ENCODE measurements around the gene DHX29. TPM values are rescaled to one million over a fixed set of nuclear protein-coding genes. Genes with fewer than 3 reads are reported as not detected.
"Not testable (repeated sequence)": the region's sequence is repeated elsewhere in the genome, so short reads cannot be mapped to it uniquely, and the experiment has no call there.

DHX29 gene
- total RNA-seq, 1 experiment from 2014 or later = 30.1 TPM

DNA sequence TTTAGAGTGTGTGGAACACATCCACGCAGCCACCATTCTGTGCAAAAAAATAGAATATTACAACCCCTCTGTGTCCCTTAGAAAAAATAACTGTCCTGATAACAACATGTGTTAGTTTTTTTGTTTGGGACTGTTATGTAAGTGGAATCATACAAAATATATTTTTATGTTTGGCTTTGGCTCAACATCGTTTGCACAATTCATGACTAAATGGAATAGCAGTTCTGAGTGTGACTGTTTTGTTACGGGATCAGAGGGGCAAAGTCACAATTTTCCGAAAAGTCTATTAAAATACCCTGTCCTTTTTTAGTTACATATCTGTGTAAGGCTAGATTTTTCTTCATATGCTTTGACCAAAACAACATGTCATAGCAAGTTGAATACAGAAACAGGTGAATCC lies 13.1 kb upstream of the DHX29 start:
- H3K4me3 ChIP-seq (ENCODE audit: low read depth in 2 of 2, low read length in 2 of 2) = no peak overlapping the region
- intact Hi-C loops (cut with micrococcal nuclease; ENCODE audit: unreplicated experiment) (no loop called here), in situ Hi-C loops (cut with HindIII; ENCODE audit: low pct_unique_long_range_greater_than_20kb, low sequenced_read_pairs) (no loop called here)
- H3K27me3 ChIP-seq (ENCODE audit: control insufficient read depth, insufficient read depth, low read length) = no peaks in the 10 kb centered on the region
- TF ChIP-seq POLR2AphosphoS5 (IDR thresholded peaks at IDR 0.05; ENCODE audit: low read depth, low read length) (no peak), TCF7L2 (IDR thresholded peaks at IDR 0.05; ENCODE audit: low read depth, low read length) (no peak)
- TF ChIP-seq, protein P1, sequence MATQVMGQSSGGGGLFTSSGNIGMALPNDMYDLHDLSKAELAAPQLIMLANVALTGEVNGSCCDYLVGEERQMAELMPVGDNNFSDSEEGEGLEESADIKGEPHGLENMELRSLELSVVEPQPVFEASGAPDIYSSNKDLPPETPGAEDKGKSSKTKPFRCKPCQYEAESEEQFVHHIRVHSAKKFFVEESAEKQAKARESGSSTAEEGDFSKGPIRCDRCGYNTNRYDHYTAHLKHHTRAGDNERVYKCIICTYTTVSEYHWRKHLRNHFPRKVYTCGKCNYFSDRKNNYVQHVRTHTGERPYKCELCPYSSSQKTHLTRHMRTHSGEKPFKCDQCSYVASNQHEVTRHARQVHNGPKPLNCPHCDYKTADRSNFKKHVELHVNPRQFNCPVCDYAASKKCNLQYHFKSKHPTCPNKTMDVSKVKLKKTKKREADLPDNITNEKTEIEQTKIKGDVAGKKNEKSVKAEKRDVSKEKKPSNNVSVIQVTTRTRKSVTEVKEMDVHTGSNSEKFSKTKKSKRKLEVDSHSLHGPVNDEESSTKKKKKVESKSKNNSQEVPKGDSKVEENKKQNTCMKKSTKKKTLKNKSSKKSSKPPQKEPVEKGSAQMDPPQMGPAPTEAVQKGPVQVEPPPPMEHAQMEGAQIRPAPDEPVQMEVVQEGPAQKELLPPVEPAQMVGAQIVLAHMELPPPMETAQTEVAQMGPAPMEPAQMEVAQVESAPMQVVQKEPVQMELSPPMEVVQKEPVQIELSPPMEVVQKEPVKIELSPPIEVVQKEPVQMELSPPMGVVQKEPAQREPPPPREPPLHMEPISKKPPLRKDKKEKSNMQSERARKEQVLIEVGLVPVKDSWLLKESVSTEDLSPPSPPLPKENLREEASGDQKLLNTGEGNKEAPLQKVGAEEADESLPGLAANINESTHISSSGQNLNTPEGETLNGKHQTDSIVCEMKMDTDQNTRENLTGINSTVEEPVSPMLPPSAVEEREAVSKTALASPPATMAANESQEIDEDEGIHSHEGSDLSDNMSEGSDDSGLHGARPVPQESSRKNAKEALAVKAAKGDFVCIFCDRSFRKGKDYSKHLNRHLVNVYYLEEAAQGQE (IDR thresholded peaks at IDR 0.05; ENCODE audit: insufficient read depth in 1 of 2, low read depth in 2 of 2, low read length in 1 of 2) = no peak
- no peaks in the 10 kb centered on the region for H3K36me3 ChIP-seq (ENCODE audit: control insufficient read depth, insufficient read depth, low read length)
- H3K4me1 ChIP-seq (ENCODE audit: control insufficient read depth, insufficient read depth, low read length) = no peaks in the 10 kb centered on the region
- CTCF ChIA-PET = no interaction called here
- no TSS peak for BruUV-seq (replicated peaks)
- DNase-seq (ENCODE audit: low read depth, low spot score) = no peak
- no peak overlapping the region for H3K27ac ChIP-seq (ENCODE audit: low read length)
- no peak for ATAC-seq
- no peaks in the 10 kb centered on the region for H3K9me3 ChIP-seq (ENCODE audit: control insufficient read depth, insufficient read depth, low read depth, low read length)
- POLR2A ChIA-PET = no interaction called here

DNA sequence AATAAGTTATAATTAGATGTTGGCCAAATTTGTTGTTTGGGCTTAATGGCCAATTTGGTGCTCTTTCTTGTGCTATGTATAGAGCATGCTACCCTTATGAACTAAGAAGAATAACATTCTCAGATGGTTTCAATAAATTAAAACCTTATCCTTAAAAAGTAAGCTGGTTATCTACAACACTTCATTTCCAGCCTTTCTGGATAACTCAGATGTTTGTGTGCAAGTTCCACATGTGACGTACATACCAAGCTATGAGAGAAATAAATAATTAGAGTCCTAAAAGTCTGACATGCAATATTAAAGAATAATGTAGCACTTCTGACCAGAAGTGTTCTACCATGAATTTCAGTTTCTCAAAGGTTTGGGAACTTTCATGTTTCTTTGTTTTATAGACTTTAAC lies 12.0 kb upstream of the DHX29 start:
- Histone ChIP-seq H3K36me3 (ENCODE audit: control insufficient read depth, insufficient read depth, low read length) (no peaks in the 10 kb centered on the region), H3K27ac (ENCODE audit: low read length) (no peak overlapping the region), H3K4me3 (ENCODE audit: low read depth in 2 of 2, low read length in 2 of 2) (no peak overlapping the region), H3K27me3 (ENCODE audit: control insufficient read depth, insufficient read depth, low read length) (no peaks in the 10 kb centered on the region), H3K4me1 (ENCODE audit: control insufficient read depth, insufficient read depth, low read length) (no peaks in the 10 kb centered on the region), H3K9me3 (ENCODE audit: control insufficient read depth, insufficient read depth, low read depth, low read length) (no peaks in the 10 kb centered on the region)
- DNase-seq (ENCODE audit: low read depth, low spot score) = no peak
- intact Hi-C loops (cut with micrococcal nuclease; ENCODE audit: unreplicated experiment) (no loop called here), in situ Hi-C loops (cut with HindIII; ENCODE audit: low pct_unique_long_range_greater_than_20kb, low sequenced_read_pairs) (no loop called here)
- ATAC-seq = no peak
- ChIA-PET POLR2A (no interaction called here), CTCF (no interaction called here)
- BruUV-seq (replicated peaks) = no TSS peak
- TF ChIP-seq SIN3A (IDR thresholded peaks at IDR 0.05; ENCODE audit: borderline replicate concordance, insufficient read depth, low read depth, low read length) = no peak
- no peak for TF ChIP-seq POLR2AphosphoS5 (IDR thresholded peaks at IDR 0.05; ENCODE audit: low read depth, low read length)
- TF ChIP-seq TCF7L2 (IDR thresholded peaks at IDR 0.05; ENCODE audit: low read depth, low read length) = no peak
- TF ChIP-seq, protein P2, sequence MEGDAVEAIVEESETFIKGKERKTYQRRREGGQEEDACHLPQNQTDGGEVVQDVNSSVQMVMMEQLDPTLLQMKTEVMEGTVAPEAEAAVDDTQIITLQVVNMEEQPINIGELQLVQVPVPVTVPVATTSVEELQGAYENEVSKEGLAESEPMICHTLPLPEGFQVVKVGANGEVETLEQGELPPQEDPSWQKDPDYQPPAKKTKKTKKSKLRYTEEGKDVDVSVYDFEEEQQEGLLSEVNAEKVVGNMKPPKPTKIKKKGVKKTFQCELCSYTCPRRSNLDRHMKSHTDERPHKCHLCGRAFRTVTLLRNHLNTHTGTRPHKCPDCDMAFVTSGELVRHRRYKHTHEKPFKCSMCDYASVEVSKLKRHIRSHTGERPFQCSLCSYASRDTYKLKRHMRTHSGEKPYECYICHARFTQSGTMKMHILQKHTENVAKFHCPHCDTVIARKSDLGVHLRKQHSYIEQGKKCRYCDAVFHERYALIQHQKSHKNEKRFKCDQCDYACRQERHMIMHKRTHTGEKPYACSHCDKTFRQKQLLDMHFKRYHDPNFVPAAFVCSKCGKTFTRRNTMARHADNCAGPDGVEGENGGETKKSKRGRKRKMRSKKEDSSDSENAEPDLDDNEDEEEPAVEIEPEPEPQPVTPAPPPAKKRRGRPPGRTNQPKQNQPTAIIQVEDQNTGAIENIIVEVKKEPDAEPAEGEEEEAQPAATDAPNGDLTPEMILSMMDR (IDR thresholded peaks at IDR 0.05) = no peak
- TF ChIP-seq, protein P1 (IDR thresholded peaks at IDR 0.05; ENCODE audit: insufficient read depth in 1 of 2, low read depth in 2 of 2, low read length in 1 of 2) = no peak

DNA sequence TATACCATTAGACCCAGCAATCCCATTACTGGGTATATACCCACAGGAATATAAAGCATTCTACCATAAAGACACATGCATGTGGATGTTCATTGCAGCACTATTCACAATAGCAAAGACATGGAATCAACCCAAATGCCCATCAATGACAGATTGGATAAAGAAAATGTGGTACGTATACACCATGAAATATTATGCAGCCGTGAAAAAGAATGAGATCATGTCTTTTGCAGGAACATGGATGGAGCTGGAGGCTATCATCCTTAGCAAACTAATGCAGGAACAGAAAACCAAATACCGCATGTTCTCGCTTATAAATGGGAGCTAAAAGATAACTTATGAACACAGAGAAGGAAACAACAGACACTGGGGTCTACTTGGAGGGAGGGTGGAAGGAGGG lies 10.7 kb upstream of the DHX29 start:
- H3K4me1 ChIP-seq (ENCODE audit: control insufficient read depth, insufficient read depth, low read length); H3K4me3 ChIP-seq (ENCODE audit: low read depth in 2 of 2, low read length in 2 of 2); H3K36me3 ChIP-seq (ENCODE audit: control insufficient read depth, insufficient read depth, low read length); DNase-seq (ENCODE audit: low read depth, low spot score); H3K27me3 ChIP-seq (ENCODE audit: control insufficient read depth, insufficient read depth, low read length); H3K9me3 ChIP-seq (ENCODE audit: control insufficient read depth, insufficient read depth, low read depth, low read length); BruUV-seq (replicated peaks); H3K27ac ChIP-seq (ENCODE audit: low read length); ATAC-seq; intact Hi-C loops (cut with micrococcal nuclease; ENCODE audit: unreplicated experiment); CTCF ChIA-PET; in situ Hi-C loops (cut with HindIII; ENCODE audit: low pct_unique_long_range_greater_than_20kb, low sequenced_read_pairs): not testable (repeated sequence)
- POLR2A ChIA-PET = interaction anchor here (0.6 kb wide), 1 partner anchor 10 kb away, joined by 4 read pairs; the partner anchor contains the start of gene MTREX

All from Panc1 (cell line).